Ishikawa (cell line): ENCODE measurements around the gene DCLK1.

Experiments
- CEBPB ChIP-seq: IDR thresholded peaks from 2 replicates; pipeline ENCODE4 v1.6.1; 2012
- CREB1 ChIP-seq: IDR thresholded peaks from 2 replicates; pipeline ENCODE4 v1.6.1; 2012; ENCODE audit warnings: low read depth
- EGR1 ChIP-seq: IDR thresholded peaks from 2 replicates; pipeline ENCODE4 v1.6.1; 2012
- EP300 ChIP-seq: IDR thresholded peaks from 2 replicates; pipeline ENCODE4 v1.6.1; 2012; ENCODE audit warnings: borderline replicate concordance
- FOXM1 ChIP-seq: IDR thresholded peaks from 2 replicates; pipeline ENCODE4 v1.6.1; 2012; ENCODE audit warnings: low read depth, borderline replicate concordance
- NFIC ChIP-seq: IDR thresholded peaks from 2 replicates; pipeline ENCODE4 v1.6.1; 2012
- RAD21 ChIP-seq: IDR thresholded peaks from 2 replicates; pipeline ENCODE4 v1.6.1; 2012; ENCODE audit warnings: low read depth
- TAF1 ChIP-seq: IDR thresholded peaks from 2 replicates; pipeline ENCODE4 v1.6.1; 2012; ENCODE audit warnings: low read depth, mild to moderate bottlenecking
- TCF12 ChIP-seq: IDR thresholded peaks from 2 replicates; pipeline ENCODE4 v1.6.1; 2012; ENCODE audit warnings: low read depth
- TEAD4 ChIP-seq: IDR thresholded peaks from 2 replicates; pipeline ENCODE4 v1.6.1; 2012
- YY1 ChIP-seq: IDR thresholded peaks from 2 replicates; pipeline ENCODE4 v1.6.1; 2012; ENCODE audit warnings: low read depth
- ZBTB7A ChIP-seq: IDR thresholded peaks from 2 replicates; pipeline ENCODE4 v1.6.1; 2012; ENCODE audit warnings: low read depth
- TF ChIP-seq, protein P1 (sequence below): IDR thresholded peaks from 2 replicates; pipeline ENCODE4 v1.6.1; 2012
- TF ChIP-seq, protein P2 (sequence below): IDR thresholded peaks from 2 replicates; pipeline ENCODE4 v1.6.1; 2012; ENCODE audit warnings: low read depth, mild to moderate bottlenecking
- TF ChIP-seq, protein P3 (sequence below): IDR thresholded peaks from 2 replicates; pipeline ENCODE4 v1.6.1; 2012

Gene DCLK1

DNA sequence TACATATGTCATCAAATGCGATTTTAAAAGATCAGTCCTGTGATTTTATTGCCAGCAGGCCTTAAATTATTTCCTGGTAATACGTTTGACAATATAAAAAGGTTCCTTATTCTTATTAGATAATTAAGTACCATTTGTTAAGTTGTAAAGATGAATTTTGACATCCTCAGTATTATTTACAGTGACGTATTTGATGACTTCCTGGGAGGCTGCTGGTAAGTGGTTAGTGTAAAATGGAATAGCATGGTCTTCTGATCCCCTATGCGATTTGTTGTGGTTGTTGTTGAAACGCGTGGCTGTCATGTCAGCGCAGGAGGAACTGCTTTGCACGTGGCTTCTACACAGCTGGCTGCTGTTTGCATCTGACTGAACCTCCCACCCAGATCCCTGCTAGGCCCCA, 99.7 kb downstream of the DCLK1 start:
- no peak for TF ChIP-seq YY1
- no peak for TF ChIP-seq RAD21
- TF ChIP-seq, protein P1, sequence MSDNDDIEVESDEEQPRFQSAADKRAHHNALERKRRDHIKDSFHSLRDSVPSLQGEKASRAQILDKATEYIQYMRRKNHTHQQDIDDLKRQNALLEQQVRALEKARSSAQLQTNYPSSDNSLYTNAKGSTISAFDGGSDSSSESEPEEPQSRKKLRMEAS = no peak
- TF ChIP-seq NFIC = no peak
- TF ChIP-seq, protein P2, sequence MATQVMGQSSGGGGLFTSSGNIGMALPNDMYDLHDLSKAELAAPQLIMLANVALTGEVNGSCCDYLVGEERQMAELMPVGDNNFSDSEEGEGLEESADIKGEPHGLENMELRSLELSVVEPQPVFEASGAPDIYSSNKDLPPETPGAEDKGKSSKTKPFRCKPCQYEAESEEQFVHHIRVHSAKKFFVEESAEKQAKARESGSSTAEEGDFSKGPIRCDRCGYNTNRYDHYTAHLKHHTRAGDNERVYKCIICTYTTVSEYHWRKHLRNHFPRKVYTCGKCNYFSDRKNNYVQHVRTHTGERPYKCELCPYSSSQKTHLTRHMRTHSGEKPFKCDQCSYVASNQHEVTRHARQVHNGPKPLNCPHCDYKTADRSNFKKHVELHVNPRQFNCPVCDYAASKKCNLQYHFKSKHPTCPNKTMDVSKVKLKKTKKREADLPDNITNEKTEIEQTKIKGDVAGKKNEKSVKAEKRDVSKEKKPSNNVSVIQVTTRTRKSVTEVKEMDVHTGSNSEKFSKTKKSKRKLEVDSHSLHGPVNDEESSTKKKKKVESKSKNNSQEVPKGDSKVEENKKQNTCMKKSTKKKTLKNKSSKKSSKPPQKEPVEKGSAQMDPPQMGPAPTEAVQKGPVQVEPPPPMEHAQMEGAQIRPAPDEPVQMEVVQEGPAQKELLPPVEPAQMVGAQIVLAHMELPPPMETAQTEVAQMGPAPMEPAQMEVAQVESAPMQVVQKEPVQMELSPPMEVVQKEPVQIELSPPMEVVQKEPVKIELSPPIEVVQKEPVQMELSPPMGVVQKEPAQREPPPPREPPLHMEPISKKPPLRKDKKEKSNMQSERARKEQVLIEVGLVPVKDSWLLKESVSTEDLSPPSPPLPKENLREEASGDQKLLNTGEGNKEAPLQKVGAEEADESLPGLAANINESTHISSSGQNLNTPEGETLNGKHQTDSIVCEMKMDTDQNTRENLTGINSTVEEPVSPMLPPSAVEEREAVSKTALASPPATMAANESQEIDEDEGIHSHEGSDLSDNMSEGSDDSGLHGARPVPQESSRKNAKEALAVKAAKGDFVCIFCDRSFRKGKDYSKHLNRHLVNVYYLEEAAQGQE = no peak
- TF ChIP-seq ZBTB7A = no peak
- TF ChIP-seq TCF12 = no peak

GRCh38 chr13:36030670-36031331, 100.4 kb downstream of the DCLK1 start:
- TF ChIP-seq TAF1 (no peak), RAD21 (no peak), EGR1 (no peak), YY1 (no peak), NFIC (no peak)
- TF ChIP-seq, protein P2 = no peak
- TF ChIP-seq, protein P3, sequence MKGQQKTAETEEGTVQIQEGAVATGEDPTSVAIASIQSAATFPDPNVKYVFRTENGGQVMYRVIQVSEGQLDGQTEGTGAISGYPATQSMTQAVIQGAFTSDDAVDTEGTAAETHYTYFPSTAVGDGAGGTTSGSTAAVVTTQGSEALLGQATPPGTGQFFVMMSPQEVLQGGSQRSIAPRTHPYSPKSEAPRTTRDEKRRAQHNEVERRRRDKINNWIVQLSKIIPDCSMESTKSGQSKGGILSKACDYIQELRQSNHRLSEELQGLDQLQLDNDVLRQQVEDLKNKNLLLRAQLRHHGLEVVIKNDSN = no peak

DNA sequence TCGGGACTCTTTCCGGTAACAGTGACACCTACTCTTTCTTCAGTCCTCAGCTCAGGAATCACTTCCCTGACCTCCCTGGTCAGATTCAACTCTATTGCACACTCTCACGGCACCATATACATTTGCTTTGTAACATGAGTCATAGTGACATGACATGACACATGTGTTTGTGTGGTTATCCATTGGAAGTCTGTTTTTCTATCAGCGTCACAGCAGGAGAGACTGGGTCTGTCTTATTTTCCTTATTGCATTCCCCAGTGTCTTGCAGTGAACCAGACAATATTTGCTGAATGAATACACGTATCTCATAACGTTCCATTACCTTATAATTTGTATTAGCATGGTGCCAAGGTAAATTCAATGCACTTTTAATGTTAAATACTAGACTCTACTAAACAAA, 102.0 kb downstream of the DCLK1 start:
- TF ChIP-seq, protein P2 = no peak
- TF ChIP-seq CREB1 (no peak), TEAD4 (no peak), RAD21 (no peak), TCF12 (no peak), CEBPB (no peak), ZBTB7A (no peak), YY1 (no peak), EP300 (no peak), EGR1 (no peak), TAF1 (no peak), NFIC (no peak), FOXM1 (no peak)
- TF ChIP-seq, protein P3 = no peak
- TF ChIP-seq, protein P1 = no peak

GRCh38 chr13:36028359-36029025, 102.7 kb downstream of the DCLK1 start:
- TF ChIP-seq, protein P1 = no peak

- TF ChIP-seq TAF1 (no peak), ZBTB7A (no peak), EP300 (no peak), TCF12 (no peak), CEBPB (no peak), NFIC (no peak), TEAD4 (no peak), CREB1 (no peak), YY1 (no peak), FOXM1 (no peak), EGR1 (no peak), RAD21 (no peak)
- TF ChIP-seq, protein P2 = no peak
- TF ChIP-seq, protein P3 = no peak
- TF ChIP-seq, protein P1 = no peak
Observed at GRCh38 chr13:36026531-36026930, 104.7 kb downstream of the DCLK1 start.
